ENCODE data around the gene PSMC2.

Gene PSMC2

DNA sequence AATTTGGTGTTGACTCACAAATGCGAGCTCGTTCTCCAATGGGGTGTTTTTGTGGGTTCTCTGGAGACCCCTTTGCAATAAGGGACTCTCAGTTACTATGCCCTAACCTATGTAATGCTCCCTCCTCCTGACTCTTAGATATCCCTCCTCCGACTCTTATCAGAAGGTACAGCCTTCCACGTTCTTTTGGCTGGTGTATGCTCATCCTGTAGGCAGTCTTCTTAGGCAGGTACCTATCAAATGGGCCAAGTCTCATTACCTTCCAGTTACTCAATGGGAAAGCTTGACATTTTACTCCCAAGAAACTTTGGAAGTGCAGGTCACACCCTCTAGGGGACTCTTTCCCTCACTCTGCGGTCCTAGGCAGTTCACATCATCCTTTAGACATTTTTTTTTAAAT is 66.0 kb downstream of the PSMC2 start:
- TF ChIP-seq, protein P1, sequence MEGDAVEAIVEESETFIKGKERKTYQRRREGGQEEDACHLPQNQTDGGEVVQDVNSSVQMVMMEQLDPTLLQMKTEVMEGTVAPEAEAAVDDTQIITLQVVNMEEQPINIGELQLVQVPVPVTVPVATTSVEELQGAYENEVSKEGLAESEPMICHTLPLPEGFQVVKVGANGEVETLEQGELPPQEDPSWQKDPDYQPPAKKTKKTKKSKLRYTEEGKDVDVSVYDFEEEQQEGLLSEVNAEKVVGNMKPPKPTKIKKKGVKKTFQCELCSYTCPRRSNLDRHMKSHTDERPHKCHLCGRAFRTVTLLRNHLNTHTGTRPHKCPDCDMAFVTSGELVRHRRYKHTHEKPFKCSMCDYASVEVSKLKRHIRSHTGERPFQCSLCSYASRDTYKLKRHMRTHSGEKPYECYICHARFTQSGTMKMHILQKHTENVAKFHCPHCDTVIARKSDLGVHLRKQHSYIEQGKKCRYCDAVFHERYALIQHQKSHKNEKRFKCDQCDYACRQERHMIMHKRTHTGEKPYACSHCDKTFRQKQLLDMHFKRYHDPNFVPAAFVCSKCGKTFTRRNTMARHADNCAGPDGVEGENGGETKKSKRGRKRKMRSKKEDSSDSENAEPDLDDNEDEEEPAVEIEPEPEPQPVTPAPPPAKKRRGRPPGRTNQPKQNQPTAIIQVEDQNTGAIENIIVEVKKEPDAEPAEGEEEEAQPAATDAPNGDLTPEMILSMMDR (IDR thresholded peaks at IDR 0.05; ENCODE audit: low read depth, low read length, missing control alignments) = no peak
- in situ Hi-C loops (cut with HindIII; ENCODE audit: low sequenced_read_pairs) = no loop called here
- no peak for DNase-seq (ENCODE audit: low read depth)
- no peak overlapping the region for H3K4me3 ChIP-seq (ENCODE audit: low read depth, low read length)

DNA sequence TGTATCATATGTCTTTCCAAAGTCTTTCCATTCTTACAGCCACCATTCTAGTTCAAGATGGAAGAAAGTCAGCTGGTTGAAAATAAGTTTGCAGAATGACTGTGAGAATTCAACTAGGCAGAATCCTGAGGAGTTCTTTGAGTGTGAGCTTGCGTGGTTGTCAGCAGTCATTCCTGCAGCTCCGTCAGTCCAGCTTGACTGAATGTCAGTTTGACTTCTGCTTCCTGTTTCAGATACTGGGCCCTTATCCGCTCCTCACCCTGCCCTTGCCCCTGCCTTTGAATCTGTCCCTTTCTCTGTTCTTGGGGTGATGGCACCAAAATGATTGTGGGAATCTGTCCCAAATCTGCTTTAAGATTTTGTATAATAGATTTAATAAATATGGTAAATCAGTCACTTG is 70.8 kb downstream of the PSMC2 start:
- H3K4me3 ChIP-seq (ENCODE audit: low read depth, low read length) = no peak overlapping the region
- in situ Hi-C loops (cut with HindIII; ENCODE audit: low sequenced_read_pairs) = no loop called here
- no peak for DNase-seq (ENCODE audit: low read depth)
- TF ChIP-seq, protein P1 (IDR thresholded peaks at IDR 0.05; ENCODE audit: low read depth, low read length, missing control alignments) = no peak
